GM18508 (cell line): ENCODE results near the gene MUC4.
"Not testable (repeated sequence)": the region's sequence is repeated elsewhere in the genome, so short reads cannot be mapped to it uniquely, and the experiment has no call there.

Experiments used
- ATAC-seq: cut with Tn5 transposase; IDR thresholded peaks from one replicate; pipeline ENCODE4 v1.9.1; 2021; ENCODE audit warnings: moderate number of reproducible peaks; ENCODE audit not compliant: insufficient read depth, unreplicated experiment

The MUC4 gene

DNA sequence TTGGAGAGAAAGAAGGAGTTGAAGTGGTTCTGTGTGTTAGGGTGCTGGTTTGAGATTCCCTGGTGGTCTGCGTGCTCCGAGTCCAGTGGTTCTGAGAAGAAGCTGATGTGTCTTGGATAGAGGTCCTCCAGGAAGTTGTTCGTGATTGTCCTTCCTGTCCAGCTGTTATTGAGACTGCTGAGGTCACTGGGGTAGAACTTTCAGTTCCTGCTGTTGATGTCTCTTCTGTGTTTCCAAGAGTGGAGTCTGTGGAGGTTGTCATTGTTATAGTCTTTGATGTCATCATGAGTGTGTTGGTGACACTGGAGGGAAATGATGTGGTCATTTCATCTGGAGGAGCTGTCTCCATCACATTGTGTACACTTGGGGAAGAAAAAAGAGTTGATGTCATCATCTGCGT is 20.8 kb downstream of the MUC4 start:
- ATAC-seq = no peak

DNA sequence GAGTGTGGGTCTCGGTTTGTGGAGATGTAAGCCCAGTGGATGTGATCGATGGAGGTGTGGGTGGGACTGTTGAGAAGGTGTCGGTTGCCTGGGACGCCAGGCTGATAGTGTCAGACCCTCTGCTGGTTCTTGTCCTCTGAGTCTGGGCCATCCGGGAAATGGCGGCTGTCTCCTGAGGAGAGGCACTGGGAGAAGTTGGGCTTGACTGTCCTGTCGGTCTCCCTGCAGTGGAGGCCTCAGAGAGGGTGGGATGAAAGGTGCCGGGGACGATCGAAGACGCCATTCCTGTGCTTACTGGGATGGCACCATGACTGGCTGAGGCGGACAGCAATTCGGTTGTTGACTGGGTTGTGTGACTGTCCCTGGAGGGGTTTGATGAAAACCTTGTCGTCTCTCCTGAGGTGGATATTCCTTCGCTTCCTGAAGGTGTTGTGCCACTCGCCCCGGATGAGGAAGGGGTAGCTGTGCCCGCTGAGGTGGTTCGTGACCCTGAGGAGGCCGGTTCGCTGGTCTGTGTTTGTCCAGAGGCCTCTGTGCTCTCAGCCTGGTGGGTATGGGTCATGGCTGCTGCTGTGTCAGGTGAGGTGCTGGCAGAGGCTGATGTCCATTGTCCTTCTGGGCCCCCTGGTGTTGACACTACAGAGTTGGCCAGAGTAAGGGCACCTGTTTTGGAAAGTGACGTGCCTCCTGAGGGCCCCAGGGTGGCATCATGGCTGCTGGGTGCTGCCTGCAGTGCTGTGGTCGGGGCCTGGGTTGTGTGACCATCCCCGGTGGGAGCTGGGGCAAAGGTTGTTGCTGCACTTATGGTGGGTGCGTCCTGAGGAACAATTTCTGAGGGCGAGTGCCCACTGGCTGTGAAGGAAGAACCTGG is 22.8 kb downstream of the MUC4 start:
- ATAC-seq = no peak

DNA sequence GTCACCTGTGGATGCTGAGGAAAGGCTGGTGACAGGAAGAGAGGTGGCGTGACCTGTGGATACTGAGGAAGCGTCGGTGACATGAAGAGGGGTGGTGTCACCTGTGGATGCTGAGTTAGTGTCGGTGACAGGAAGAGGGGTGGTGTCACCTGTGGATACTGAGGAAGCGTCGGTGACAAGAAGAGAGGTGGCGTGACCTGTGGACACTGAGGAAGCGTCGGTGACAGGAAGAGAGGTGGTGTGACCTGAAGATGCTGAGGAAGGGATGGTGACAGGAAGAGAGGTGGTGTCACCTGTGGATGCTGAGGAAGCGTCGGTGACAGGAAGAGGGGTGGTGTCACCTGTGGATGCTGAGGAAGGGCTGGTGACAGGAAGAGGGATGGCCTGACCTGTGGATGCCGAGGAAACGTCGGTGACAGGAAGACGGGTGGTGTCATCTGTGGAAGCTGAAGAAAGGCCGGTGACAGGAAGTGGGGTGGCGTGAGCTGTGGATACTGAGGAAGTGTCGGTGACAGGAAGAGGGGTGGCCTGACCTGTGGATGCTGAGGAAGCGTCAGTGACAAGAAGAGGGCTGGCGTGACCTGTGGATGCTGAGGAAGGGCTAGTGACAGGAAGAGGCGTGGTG is 25.8 kb downstream of the MUC4 start:
- ATAC-seq = not testable (repeated sequence)

DNA sequence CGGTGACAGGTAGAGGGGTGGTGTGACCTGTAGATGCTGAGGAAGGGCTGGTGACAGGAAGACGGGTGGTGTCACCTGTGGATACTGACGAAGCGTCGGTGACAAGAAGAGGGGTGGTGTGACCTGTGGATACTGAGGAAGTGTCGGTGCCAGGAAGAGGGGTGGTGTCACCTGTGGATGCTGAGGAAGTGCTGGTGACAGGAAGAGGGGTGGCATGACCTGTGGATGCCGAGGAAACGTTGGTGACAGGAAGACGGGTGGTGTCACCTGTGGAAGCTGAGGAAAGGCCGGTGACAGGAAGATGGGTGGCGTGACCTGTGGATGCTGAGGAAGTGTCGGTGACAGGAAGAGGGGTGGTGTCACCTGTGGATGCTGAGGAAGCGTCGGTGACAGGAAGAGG is 27.7 kb downstream of the MUC4 start:
- not testable (repeated sequence) for ATAC-seq

DNA sequence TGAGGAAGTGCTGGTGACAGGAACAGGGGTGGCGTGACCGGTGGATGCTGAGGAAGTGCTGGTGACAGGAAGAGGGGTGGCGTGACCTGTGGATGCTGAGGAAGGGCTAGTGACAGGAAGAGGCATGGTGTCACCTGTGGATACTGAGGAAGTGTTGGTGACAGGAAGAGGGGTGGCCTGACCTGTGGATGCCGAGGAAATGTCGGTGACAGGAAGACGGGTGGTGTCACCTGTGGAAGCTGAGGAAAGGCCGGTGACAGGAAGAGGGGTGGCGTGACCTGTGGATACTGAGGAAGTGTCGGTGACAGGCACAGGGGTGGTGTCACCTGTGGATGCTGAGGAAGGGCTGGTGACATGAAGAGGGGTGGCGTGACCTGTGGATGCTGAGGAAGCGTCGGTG is 30.5 kb downstream of the MUC4 start:
- not testable (repeated sequence) for ATAC-seq

DNA sequence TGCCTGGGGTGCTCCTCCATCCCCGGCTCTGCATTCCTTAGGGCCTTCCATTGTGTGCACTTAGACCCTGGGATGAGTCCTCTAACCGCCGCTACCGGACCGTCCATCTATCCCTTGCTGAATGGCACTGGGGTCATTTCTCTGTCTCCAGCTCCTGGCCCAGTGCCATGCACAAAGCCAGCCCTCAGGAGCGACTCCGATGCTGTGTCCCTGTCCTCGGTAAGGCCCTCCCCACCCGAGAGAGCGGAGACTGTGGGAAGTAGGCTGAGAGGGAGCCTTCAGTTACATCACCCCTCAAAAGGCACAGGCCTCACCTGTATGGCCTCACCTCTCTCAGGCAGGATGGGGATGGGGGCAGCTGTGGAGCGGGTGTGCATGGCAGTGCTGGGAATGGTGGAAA is 33.8 kb downstream of the MUC4 start:
- ATAC-seq = no peak

DNA sequence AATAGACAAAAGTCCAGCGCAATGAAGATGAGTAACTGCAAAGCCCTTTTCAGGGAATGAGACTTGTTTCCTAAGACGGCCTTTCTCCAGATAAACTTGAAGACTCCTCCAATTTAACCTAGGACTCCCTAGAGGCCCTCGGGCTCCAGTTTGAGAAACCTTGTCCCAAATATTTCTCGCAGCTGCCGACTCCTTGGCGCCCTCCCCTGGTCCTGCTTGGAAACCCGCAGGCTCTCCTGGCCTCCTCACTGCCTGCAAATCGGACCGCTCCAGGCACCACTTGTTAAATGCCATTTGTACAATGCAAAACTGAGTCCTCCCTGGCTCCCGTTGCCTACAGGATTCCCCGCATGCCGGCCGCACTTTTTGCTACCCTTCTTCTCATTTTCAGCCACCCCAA is 36.8 kb downstream of the MUC4 start:
- no peak for ATAC-seq

DNA sequence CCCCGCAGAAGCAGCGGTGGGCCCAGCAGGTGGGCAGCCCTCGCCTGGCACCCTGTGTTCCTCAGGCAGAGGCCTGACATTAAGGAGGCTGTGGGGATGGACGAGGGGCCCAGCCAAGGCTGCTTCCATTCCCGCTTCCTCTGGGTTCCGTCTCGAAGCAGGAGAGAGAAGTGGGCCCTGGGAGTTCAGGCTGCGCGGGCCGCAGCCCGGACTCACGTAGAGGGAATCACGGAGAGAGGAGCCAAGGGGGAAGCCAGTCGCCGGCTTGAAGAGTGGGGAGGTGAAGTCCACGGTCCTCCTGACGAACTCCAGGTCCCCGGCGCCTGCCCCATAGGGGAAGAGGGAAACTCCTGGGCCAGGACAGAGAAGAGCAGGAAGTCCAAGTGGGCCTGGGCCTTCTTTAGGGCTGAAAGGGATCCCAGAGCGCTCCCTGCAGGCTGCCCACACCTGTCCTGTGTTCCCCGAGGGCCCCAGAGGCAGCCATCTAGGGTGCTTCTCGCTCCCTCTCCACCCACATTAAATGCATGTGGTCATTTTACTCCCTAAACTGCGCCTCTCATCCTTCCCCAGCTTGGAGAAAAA is 37.7 kb downstream of the MUC4 start:
- no peak for ATAC-seq

DNA sequence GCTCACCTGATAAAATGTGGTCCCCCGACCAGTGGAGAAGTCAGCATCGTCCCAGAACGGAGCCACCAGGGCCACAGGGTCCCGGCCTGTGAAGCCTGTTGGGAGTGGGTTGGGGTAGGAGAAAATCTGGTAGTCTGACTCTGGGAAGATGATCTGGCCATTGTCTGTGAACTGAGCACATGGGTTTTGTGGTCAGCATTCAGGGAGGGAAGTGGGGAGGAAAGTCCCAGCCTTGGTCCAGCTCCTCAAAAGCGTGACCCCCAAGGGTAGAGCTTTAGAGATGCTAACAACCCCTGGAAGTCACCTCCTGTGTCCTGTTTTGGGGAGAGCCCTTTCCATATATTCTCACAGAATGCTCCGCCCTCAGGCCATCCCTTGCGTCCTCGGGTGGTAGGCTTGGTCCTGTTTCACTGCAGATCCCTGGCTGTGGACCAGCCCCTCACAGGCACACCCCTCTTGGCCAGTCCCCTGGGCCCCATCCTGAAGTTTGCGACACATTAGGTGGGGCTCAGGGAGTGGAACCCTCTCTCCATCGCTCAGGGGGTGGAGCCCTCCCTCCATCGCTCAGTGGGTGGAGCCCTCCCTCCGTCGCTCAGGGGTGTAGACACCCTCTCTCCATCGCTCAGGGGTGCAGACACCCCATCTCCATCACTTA is 40.0 kb downstream of the MUC4 start:
- ATAC-seq = no peak

DNA sequence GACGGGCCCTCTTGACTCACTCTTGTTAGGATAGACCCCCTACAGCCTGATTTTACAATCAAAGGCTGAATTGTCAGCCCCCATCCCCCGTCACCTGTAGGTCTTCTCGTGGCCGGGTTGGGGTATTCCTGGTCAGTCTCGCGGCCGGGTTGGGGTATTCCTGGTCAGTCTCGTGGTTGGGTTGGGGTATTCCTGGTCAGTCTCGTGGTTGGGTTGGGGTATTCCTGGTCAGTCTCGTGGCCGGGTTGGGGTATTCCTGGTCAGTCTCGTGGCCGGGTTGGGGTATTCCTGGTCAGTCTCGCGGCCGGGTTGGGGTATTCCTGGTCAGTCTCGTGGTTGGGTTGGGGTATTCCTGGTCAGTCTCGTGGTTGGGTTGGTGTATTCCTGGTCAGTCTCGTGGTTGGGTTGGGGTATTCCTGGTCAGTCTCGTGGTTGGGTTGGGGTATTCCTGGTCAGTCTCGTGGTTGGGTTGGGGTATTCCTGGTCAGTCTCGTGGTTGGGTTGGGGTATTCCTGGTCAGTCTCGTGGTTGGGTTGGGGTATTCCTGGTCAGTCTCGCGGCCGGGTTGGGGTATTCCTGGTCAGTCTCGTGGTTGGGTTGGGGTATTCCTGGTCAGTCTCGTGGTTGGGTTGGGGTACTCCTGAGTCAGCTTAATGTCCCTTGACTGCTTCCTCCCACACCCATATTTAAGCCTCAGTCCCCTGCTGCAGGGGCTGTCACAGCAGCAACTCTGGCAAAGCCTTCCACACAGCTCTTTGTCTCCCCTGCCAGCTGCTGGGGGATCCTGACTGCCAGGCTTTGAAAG is 40.7 kb downstream of the MUC4 start:
- ATAC-seq = not testable (repeated sequence)

DNA sequence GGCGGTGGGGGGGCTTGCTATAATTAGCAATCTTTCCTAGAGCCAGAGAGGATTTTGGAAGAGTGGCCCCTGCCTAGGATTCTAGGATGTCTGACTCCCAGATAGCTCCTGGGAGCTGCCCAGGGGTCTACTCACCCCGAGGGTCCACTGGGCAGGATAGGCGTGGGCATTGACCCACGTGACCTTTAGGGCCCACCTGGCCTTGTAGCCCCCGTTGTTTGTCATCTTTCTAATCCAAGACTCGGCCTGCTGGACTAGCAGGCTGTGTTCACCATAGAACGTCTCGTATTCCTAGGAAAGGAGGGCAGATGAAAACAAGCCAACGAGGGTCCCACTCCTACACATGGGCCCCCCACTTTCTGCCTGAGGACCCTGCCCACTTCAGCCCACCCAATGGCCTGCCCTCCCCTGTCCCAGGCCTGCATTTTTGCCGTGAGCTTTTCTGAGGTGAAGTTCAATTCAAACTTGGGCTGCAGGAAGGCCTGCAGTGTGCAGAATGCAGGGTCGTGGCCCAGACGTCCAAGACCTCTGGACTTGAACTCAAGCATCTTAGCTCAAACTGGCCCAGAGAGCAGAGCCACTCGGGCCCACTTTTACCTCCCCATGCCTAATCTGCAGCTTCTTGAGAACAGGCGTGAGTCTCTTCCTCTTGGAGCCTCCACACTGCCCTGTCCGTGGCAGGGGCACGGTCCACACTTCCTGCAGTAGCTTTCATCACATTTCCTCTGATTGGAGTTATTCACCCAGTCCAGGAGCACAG is 41.5 kb downstream of the MUC4 start:
- no peak for ATAC-seq

DNA sequence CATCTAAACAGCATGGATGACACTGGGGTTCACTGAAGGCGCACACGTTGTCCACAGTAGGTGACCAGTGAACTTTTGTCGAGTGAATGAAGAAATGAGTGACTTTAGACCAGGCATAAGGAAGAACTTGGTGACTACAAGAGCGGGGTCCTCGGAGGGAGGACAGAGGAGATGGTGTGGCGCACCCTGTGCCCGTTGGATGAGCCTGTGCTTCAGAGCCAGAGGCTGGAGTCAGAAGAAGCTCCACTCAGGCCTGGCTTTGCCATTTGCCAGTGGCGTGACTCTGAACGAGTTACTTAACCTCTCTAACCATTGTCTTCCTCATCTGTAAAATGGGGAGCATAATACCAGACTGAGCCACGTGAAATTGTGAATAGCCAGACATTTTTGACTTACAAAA is 42.2 kb downstream of the MUC4 start:
- no peak for ATAC-seq

DNA sequence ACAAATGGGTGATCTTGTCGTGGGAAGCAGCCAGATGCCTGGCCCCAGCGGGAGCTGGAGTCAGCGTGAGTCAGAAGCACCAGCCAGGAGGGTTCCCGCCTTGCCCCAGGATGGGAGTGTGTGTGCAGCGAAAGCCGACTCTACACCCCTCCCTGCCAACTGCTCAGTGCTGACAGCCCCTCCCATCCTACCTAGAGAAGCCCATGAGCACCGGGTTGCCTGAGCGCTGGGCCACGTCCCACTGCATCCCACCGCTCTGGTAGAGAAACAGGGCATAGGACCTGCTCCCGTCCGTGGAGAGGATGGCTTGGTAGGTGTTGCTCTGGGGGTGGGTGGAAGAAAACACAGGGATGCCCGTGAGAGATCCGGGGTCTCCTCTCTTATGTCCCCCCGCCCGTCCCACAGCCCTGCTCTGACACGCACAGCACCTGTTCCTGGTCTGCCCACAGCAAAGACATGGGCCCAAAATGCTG is 42.9 kb downstream of the MUC4 start:
- no peak for ATAC-seq

DNA sequence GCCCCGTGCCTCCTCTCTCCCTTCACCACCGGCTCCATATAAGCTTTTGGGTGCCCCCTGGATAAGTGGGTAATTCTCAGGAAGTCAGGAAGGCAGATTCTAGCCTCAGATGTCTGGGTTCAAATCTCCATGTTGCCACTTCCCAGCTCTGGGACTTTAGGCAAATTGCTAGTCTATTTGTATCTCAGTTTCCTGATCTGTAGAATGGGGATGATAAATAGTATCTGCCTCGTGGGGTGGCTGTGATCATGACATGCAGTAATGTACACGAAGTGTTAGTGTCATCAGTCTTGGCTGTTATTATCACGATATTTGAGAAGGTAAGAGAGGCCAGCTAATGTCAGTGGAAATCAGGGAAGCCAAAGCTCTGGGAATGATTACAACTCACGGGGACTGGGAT is 43.3 kb downstream of the MUC4 start:
- ATAC-seq = no peak

DNA sequence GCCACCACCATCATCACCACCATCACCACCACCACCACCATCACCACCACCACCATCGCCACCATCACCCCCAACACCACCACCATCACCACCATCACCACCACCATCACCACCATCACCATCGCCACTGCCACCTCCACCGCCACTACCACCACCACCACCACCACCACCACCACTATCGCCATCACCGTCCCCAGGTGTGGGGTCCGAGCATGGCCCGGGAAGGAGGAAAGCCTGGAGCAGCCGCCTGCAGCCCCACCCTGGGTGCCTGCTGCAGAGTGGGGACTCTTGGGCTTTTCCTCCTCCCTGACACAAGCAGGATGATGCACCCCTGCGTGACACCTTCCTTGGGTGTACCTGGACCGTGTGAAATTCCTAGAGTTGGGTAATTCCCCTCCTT is 43.9 kb downstream of the MUC4 start:
- no peak for ATAC-seq

DNA sequence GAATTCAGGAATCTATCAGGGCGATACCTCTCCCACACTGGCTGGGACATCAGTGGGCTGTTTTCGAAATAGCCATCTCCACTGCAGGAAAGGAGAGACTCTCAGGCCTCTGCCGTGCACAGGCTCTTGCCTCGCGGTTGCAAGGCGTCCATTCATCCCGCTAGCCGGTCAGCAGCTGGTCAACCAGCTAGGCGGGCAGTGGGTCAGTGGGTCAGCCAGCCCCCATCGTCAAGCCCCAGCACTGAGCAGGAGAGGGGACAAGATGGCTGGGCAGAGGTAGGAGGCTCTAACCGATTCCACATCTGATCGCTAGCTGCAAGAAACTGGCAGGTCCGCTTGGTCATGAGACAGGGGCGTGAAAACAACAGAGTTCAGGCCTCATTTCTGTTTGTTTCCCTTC is 45.1 kb downstream of the MUC4 start:
- ATAC-seq = no peak

DNA sequence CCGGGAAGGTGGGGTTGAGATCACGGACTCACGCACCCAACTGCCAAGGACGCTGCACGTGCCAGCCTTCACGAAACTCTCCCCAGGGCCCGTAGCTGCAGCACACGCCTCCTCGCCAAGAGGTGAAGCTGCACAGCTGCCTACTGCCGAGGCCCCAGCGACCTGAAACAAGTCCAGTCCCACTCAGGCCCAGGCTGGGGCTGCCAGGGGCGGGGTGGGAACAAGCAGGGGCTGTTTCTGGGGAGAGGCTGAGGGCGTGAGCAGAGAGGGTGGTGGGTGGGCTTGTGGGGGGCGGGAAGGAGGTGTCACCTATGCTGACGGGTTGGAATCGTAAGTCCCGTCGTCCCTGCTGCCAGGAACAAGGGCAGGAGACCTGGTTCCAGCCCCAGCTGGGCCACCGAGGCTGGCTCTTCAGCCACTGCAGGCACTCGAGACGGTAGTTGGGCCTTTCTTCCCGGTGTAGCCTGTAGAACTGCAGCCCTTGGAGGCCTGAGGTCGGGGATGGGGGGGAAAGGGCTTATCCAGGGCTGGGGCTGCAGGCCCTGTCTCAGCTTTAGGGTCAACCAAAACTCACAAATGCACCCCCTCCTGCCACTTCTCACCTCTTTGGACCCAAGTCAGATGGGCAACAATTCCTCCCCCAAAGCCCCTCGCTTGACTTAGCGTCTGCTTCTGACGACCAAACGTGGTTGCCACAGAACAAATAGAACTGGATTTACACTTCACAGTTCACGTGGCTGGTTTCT is 46.6 kb downstream of the MUC4 start:
- no peak for ATAC-seq

DNA sequence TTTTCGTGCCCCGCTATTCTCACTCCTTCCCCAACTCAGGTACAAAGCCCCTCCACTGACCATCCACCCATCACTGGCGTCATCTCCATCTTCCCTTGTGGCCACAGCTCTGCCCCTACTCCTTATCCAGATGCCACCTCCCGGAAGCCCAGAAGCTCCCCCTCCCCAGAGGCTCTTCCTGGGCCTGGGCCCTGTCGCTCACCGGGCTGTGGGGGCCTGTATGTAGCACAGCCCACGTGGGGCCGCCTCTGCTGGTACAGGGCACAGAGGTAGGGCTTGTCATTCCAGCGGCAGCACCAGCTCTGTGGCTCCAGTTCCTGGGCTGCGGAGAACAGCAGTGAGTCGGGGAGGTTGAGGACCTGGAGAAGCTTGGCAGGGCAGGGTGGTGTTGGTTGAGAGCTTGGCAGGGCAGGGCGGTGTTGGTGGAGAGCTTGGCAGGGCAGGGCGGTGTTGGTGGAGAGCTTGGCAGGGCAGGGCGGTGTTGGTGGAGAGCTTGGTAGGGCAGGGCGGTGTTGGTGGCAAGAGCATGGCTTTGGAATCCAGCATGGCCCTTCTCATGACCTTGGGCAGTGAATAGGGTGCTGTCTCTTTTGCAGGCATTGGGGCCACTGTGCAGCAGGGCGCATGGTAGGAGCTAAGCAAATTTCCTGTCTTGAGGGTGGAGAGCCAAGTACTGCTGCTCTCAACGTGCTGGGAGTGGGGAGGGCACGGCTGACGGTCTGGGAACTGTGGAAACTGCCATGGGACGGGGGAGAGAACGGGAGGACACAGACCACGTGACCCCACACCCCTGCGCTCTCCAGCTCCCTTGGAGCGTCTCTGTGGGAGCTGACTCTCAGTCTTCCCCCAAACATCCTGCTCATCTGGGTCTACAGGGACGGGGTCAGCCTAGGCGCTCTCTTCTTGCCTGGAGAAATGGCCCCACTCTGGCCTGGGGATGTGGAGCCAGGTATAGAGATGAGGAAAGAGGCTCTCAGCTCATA is 47.6 kb downstream of the MUC4 start:
- ATAC-seq = no peak
